H1 (cell line): ENCODE measurements around the gene KCNJ2. TPM values are rescaled to one million over a fixed set of nuclear protein-coding genes. Genes with fewer than 3 reads are reported as not detected.

Source experiments
- CEBPB ChIP-seq: IDR thresholded peaks from 2 replicates; pipeline ENCODE4 v1.6.1; 2012; ENCODE audit warnings: low read depth, low read length
- CHD7 ChIP-seq: fragments of 300-600 bp; sonication (generic); IDR thresholded peaks from 2 replicates; pipeline ENCODE4 v1.7.1; 2012; ENCODE audit warnings: low read length, moderate library complexity, mild to moderate bottlenecking, inconsistent platforms; ENCODE audit not compliant: insufficient replicate concordance
- POLR2A ChIP-seq, 2 experiments: IDR thresholded peaks; 1 replicate in 1 of 2; 2 replicates in 1 of 2; pipeline ENCODE4 v1.6.1; 2011; ENCODE audit warnings: low read depth in 2 of 2, low read length in 2 of 2, mild to moderate bottlenecking in 2 of 2; ENCODE audit errors: control extremely low read depth in 1 of 2
- SUZ12 ChIP-seq: fragments of 200-600 bp; sonication (generic); IDR thresholded peaks from 2 replicates; pipeline ENCODE4 v1.6.1; 2012; ENCODE audit warnings: mild to moderate bottlenecking, inconsistent platforms, low read length, moderate library complexity, mixed read lengths
- polyA plus RNA-seq, 7 experiments: library from polyadenylated mRNA; depleted of rRNA in 3 of 7; stranded (reverse) in 5 of 7; unstranded in 2 of 7; fragments of >200 nt in 5 of 7; fragments of 200-250 nt in 2 of 7; gene quantifications; 1 replicate in 5 of 7; 2 replicates in 1 of 7; 4 replicates in 1 of 7; pipeline versions ENCODE4 v1.2.1 to v1.2.3, GENCODE V29; 2011 to 2013; ENCODE audit warnings: missing spikeins in 2 of 7, mixed read lengths in 2 of 7
- total RNA-seq: library from RNA; stranded (reverse); fragmentation: NEBNext Ultra II Directional; extraction: Animal tissue kit (Norgen Biotek cat#: 25700); gene quantifications from 2 replicates; pipeline ENCODE4 v1.2.1, GENCODE V29; 2021
- TF ChIP-seq, protein P1 (sequence below), 3 experiments: IDR thresholded peaks; 1 replicate in 2 of 3; 2 replicates in 1 of 3; pipeline versions ENCODE4 v1.5.1 to v1.6.1; 2011; ENCODE audit warnings: low read length in 3 of 3, mild to moderate bottlenecking in 3 of 3, inconsistent platforms in 2 of 3, low read depth in 1 of 3, moderate library complexity in 1 of 3; ENCODE audit not compliant: insufficient read depth in 1 of 3; ENCODE audit errors: control extremely low read depth in 1 of 3

The KCNJ2 gene
- total and polyA plus RNA-seq, 2 of the 8 experiments (the other 6 are each of a cell fraction or from before 2014, with no cell fraction given) = 0.23 to 0.76 TPM

- TF ChIP-seq CHD7 (no peak), CEBPB (no peak), POLR2A (IDR thresholded peaks at IDR 0.05; ENCODE audit: control extremely low read depth in 1 of 2, low read depth in 2 of 2, low read length in 2 of 2) (no peak), SUZ12 (no peak)
- TF ChIP-seq, protein P1, sequence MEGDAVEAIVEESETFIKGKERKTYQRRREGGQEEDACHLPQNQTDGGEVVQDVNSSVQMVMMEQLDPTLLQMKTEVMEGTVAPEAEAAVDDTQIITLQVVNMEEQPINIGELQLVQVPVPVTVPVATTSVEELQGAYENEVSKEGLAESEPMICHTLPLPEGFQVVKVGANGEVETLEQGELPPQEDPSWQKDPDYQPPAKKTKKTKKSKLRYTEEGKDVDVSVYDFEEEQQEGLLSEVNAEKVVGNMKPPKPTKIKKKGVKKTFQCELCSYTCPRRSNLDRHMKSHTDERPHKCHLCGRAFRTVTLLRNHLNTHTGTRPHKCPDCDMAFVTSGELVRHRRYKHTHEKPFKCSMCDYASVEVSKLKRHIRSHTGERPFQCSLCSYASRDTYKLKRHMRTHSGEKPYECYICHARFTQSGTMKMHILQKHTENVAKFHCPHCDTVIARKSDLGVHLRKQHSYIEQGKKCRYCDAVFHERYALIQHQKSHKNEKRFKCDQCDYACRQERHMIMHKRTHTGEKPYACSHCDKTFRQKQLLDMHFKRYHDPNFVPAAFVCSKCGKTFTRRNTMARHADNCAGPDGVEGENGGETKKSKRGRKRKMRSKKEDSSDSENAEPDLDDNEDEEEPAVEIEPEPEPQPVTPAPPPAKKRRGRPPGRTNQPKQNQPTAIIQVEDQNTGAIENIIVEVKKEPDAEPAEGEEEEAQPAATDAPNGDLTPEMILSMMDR (IDR thresholded peaks at IDR 0.05; ENCODE audit: control extremely low read depth in 1 of 3, insufficient read depth in 1 of 3, low read depth in 1 of 3, low read length in 3 of 3) = no peak
Measured at GRCh38 chr17:70153210-70153609, 16.1 kb upstream of the KCNJ2 start (continued).
